Ishikawa (cell line): Measurements from ENCODE around the gene BMP7.

ENCODE experiments used
- CEBPB ChIP-seq: IDR thresholded peaks from 2 replicates; pipeline ENCODE4 v1.6.1; 2012
- CREB1 ChIP-seq: IDR thresholded peaks from 2 replicates; pipeline ENCODE4 v1.6.1; 2012; ENCODE audit warnings: low read depth
- EGR1 ChIP-seq: IDR thresholded peaks from 2 replicates; pipeline ENCODE4 v1.6.1; 2012
- EP300 ChIP-seq: IDR thresholded peaks from 2 replicates; pipeline ENCODE4 v1.6.1; 2012; ENCODE audit warnings: borderline replicate concordance
- FOXM1 ChIP-seq: IDR thresholded peaks from 2 replicates; pipeline ENCODE4 v1.6.1; 2012; ENCODE audit warnings: low read depth, borderline replicate concordance
- MAX ChIP-seq: IDR thresholded peaks from 2 replicates; pipeline ENCODE4 v1.6.1; 2012
- NFIC ChIP-seq: IDR thresholded peaks from 2 replicates; pipeline ENCODE4 v1.6.1; 2012
- RAD21 ChIP-seq: IDR thresholded peaks from 2 replicates; pipeline ENCODE4 v1.6.1; 2012; ENCODE audit warnings: low read depth
- REST ChIP-seq: IDR thresholded peaks from 2 replicates; pipeline ENCODE4 v1.6.1; 2012; ENCODE audit warnings: low read depth, mild to moderate bottlenecking
- TAF1 ChIP-seq: IDR thresholded peaks from 2 replicates; pipeline ENCODE4 v1.6.1; 2012; ENCODE audit warnings: low read depth, mild to moderate bottlenecking
- TCF12 ChIP-seq: IDR thresholded peaks from 2 replicates; pipeline ENCODE4 v1.6.1; 2012; ENCODE audit warnings: low read depth
- TEAD4 ChIP-seq: IDR thresholded peaks from 2 replicates; pipeline ENCODE4 v1.6.1; 2012
- USF1 ChIP-seq: IDR thresholded peaks from 2 replicates; pipeline ENCODE4 v1.6.1; 2012
- YY1 ChIP-seq: IDR thresholded peaks from 2 replicates; pipeline ENCODE4 v1.6.1; 2012; ENCODE audit warnings: low read depth
- ZBTB7A ChIP-seq: IDR thresholded peaks from 2 replicates; pipeline ENCODE4 v1.6.1; 2012; ENCODE audit warnings: low read depth

BMP7 gene

GRCh38 chr20:57287007-57287880, 20.8 kb upstream of the BMP7 start:
- no peak for TF ChIP-seq FOXM1
- no peak for TF ChIP-seq TAF1
- no peak for TF ChIP-seq EGR1
- TF ChIP-seq TEAD4 = no peak
- TF ChIP-seq RAD21 = no peak
- no peak for TF ChIP-seq CEBPB
- TF ChIP-seq USF1 = no peak
- no peak for TF ChIP-seq NFIC
- TF ChIP-seq YY1 = no peak
- no peak for TF ChIP-seq ZBTB7A
- TF ChIP-seq EP300 = no peak
- no peak for TF ChIP-seq CREB1

- TF ChIP-seq TAF1 (no peak), EGR1 (no peak), CEBPB (no peak), RAD21 (no peak), YY1 (no peak), CREB1 (no peak), TCF12 (no peak), NFIC (no peak), FOXM1 (no peak), EP300 (no peak), TEAD4 (no peak), REST (no peak), MAX (no peak), USF1 (no peak), ZBTB7A (no peak)
Observed at GRCh38 chr20:57283860-57284259, 17.4 kb upstream of the BMP7 start.

GRCh38 chr20:57282670-57283361, 16.4 kb upstream of the BMP7 start:
- no peak for TF ChIP-seq MAX
- TF ChIP-seq TCF12 = no peak
- TF ChIP-seq FOXM1 = no peak
- TF ChIP-seq CEBPB = no peak
- TF ChIP-seq EGR1 = no peak
- no peak for TF ChIP-seq NFIC
- TF ChIP-seq TEAD4 = no peak
- no peak for TF ChIP-seq REST
- no peak for TF ChIP-seq YY1
- TF ChIP-seq CREB1 = no peak
- TF ChIP-seq USF1 = no peak
- no peak for TF ChIP-seq EP300
- TF ChIP-seq TAF1 = no peak
- no peak for TF ChIP-seq ZBTB7A
- TF ChIP-seq RAD21 = no peak

- no peak for TF ChIP-seq YY1
- no peak for TF ChIP-seq MAX
- no peak for TF ChIP-seq CREB1
- no peak for TF ChIP-seq USF1
- no peak for TF ChIP-seq EP300
Observed at GRCh38 chr20:57281900-57282299, 15.5 kb upstream of the BMP7 start.
